Transverse colon (tissue), 4 donors: Measurements from ENCODE around the gene OLFM1. TPM values are rescaled to one million over a fixed set of nuclear protein-coding genes. Genes with fewer than 3 reads are reported as not detected.

ENCODE experiments used
- DNase-seq: peaks from one replicate; pipeline ENCODE4 v3.0.0-alpha.2; 2019
- H3K27ac ChIP-seq, 4 donors: fragments of 200-600 bp; sonication (generic); 2 replicates each; pipeline ENCODE4 v1.5.1; 2016 to 2018; ENCODE audit warnings: inconsistent platforms in 4 of 4
- H3K27me3 ChIP-seq: fragments of 200-600 bp; sonication (generic); 2 replicates; pipeline ENCODE4 v1.5.1; 2017; ENCODE audit warnings: inconsistent platforms
- H3K36me3 ChIP-seq, 4 donors: fragments of 200-600 bp; sonication (generic); 2 replicates each; pipeline ENCODE4 v1.5.1; 2017 to 2019; ENCODE audit warnings: inconsistent platforms in 4 of 4
- H3K4me1 ChIP-seq, 4 donors: fragments of 200-600 bp; sonication (generic); 2 replicates each; pipeline ENCODE4 v1.5.1; 2017 to 2020; ENCODE audit warnings: inconsistent platforms in 4 of 4
- H3K4me3 ChIP-seq, 4 donors: fragments of 200-600 bp; sonication (generic); 1 replicate in 1 of 4; 2 replicates in 3 of 4; pipeline versions ENCODE4 v1.5.1 to v1.6.1; 2017 to 2019; ENCODE audit warnings: inconsistent platforms in 4 of 4
- H3K9me3 ChIP-seq, 2 donors: fragments of 200-600 bp; sonication (generic); 2 replicates each; pipeline ENCODE4 v1.5.1; 2017 to 2019; ENCODE audit warnings: inconsistent platforms in 2 of 2
- EP300 ChIP-seq: sonication (generic); formaldehyde crosslinking; IDR thresholded peaks from one replicate; pipeline ENCODE4 v1.6.1; 2017; ENCODE audit warnings: antibody characterized with exemption, low read depth
- POLR2A ChIP-seq: fragments of 450-650 bp; IDR thresholded peaks from one replicate; pipeline ENCODE4 v1.6.1; 2016; ENCODE audit warnings: antibody characterized with exemption, mild to moderate bottlenecking, moderate library complexity
- POLR2AphosphoS5 ChIP-seq, 3 donors: sonication (generic); formaldehyde crosslinking; IDR thresholded peaks; one replicate each; pipeline ENCODE4 v1.6.1; 2016; ENCODE audit warnings: antibody characterized with exemption in 3 of 3
- WGBS, 2 donors: methylation state at CpG; one replicate each; pipeline ENCODE4 v1.1.5; 2018; ENCODE audit warnings: low coverage in 1 of 2; 5-methylcytosine and 5-hydroxymethylcytosine counted together
- in situ Hi-C, 4 donors: fragments of 200-750 bp; cut with MboI; loops; one replicate each; pipeline versions ENCODE4 v1.15.0 to v1.15.1; 2017; ENCODE audit warnings: low sequenced_read_pairs in 3 of 4, low pct_ligation_motif_present in 1 of 4, low pct_unique_long_range_greater_than_20kb in 1 of 4
- intact Hi-C: fragments of 100-400 bp; cut with DNase I; formaldehyde crosslinking; loops from one replicate; pipeline ENCODE4 v1.15.1; 2023; ENCODE audit warnings: low total_unique reads
- total RNA-seq, 4 donors: library from RNA; depleted of rRNA; stranded (reverse); fragments of >200 nt; gene quantifications; one replicate each; pipeline ENCODE4 v1.1.0, GENCODE V29; 2016
- TF ChIP-seq, protein P1 (sequence below), 5 experiments: fragments of 200-600 bp in 3 of 5; fragments of 450-650 bp in 2 of 5; sonication (generic) in 3 of 5; IDR thresholded peaks; 1 replicate in 2 of 5; 2 replicates in 3 of 5; pipeline ENCODE4 v1.5.1; 2016 to 2017; ENCODE audit warnings: antibody characterized with exemption in 5 of 5, inconsistent platforms in 3 of 5, mild to moderate bottlenecking in 2 of 5, moderate library complexity in 1 of 5

Gene OLFM1
- total RNA-seq, 4 donors from 2014 or later = 3.7 to 7.8 (median 4.0) TPM; not detected in 1

DNA sequence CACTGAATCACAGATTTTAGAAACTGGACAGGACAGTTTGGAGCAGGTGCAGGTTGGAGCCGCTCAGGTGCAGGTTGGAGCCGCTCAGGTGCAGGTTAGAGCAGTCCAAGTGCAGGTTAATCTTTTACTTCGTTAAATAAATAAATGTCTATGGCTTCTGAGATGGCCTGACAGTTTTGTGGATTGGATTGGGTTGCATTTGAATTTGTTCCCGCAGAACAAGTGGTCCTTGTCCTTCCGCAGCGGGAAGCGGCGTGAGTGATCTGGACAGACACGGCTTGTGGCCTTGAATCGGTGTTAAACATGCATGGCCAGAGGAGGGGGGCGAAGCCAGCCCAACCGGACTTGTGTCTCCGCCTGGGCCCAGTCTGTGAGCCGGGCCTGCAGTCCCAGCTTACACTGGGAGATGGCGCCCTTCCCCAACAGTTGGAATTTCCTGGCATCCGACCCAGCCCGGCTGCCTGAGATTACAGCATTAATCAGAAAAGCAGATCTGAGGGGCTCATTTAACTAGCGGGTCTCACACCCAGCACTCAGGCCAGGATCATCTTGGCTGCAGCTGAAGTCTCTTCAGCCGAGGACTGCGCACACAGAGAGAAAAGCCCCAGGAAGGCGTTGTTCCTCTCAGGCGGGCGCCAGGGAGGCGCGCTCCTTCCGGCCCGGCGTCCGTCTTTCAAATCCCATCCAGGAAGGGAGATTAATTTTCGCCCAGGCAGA lies 1.5 kb upstream of the OLFM1 start:
- H3K36me3 ChIP-seq = no peaks in the 10 kb centered on the region
- in situ Hi-C loops = loop anchor here (10.0 to 25.0 kb wide), 3 partner anchors 251 to 326 kb away; no protein-coding TSS in a partner anchor
- TF ChIP-seq, protein P1, sequence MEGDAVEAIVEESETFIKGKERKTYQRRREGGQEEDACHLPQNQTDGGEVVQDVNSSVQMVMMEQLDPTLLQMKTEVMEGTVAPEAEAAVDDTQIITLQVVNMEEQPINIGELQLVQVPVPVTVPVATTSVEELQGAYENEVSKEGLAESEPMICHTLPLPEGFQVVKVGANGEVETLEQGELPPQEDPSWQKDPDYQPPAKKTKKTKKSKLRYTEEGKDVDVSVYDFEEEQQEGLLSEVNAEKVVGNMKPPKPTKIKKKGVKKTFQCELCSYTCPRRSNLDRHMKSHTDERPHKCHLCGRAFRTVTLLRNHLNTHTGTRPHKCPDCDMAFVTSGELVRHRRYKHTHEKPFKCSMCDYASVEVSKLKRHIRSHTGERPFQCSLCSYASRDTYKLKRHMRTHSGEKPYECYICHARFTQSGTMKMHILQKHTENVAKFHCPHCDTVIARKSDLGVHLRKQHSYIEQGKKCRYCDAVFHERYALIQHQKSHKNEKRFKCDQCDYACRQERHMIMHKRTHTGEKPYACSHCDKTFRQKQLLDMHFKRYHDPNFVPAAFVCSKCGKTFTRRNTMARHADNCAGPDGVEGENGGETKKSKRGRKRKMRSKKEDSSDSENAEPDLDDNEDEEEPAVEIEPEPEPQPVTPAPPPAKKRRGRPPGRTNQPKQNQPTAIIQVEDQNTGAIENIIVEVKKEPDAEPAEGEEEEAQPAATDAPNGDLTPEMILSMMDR (IDR thresholded peaks at IDR 0.05) = peak; percentile 90 to 94 (median 91)
- TF ChIP-seq POLR2AphosphoS5 (IDR thresholded peaks at IDR 0.05) = no peak
- intact Hi-C loops = loop anchor here (2.0 to 5.0 kb wide), 2 partner anchors 256 to 327 kb away; no protein-coding TSS in a partner anchor
- peak; percentile 76 for DNase-seq
- 10% methylated on average over 24 of the region's 30 CpGs; no CpG with 5 or more reads in 1 of the 2 donors for WGBS, 2 donors
- H3K27ac ChIP-seq = no peak overlapping the region
- peak overlapping the region in 2 of 4 donors; percentile 19 to 47 for H3K4me3 ChIP-seq
- H3K4me1 ChIP-seq = peaks cover 10 to 33% (median 16%) of the 10 kb centered on the region in 4 donors
- peaks cover 34% of the 10 kb centered on the region for H3K27me3 ChIP-seq
- no peaks in the 10 kb centered on the region for H3K9me3 ChIP-seq

DNA sequence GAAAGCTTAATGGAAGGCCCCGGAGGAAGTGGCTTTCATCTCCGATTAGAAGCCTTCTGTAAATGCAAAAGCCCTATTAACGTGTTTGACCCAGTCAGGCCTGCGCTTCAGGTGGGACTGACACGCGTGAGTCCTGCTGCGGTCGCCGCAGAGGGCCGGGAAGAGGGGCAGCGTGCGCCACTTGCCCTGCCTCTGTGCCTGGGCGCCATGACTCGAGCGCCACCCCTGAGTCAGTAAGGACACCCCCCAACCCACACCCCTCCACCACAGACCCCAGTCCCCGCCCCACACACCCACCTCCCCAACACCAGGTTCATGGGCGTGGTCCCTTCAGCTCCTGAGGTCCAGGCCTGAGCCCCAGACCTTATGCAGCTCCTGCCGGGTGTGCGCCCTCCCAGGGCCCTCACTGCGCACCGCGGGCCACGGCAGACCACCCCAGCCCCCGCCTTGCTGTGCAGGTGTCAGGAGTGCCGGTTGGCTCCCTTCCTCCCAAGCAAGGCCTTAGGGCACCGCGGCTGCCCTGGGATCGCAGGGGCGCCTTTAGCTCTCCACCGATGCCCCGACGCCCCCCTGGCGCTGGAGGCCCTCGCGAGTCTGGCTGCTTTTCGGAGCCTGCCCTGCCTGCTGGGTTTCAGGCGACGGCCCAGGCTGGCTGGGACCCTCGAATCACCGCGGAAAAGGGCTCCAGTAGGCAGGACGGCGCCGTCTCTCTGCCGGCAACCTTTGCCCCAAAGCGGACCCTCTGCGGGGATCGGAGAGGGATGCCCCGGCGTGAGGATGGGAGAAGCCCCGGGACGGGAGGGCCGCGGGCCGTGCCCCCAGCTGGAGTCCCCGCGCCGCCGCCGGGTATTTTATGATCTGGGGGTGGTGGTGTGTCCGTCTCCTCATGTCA lies 625 bp upstream of the OLFM1 start:
- WGBS, 2 donors = 19% methylated on average over 21 of the region's 61 CpGs; no CpG with 5 or more reads in 1 of the 2 donors
- no peak for DNase-seq
- Histone ChIP-seq H3K4me1 (peaks cover 10 to 33% (median 16%) of the 10 kb centered on the region in 4 donors), H3K36me3 (no peaks in the 10 kb centered on the region), H3K27ac (peak overlapping the region in 1 of 4 donors; percentile 21), H3K27me3 (peaks cover 34% of the 10 kb centered on the region), H3K9me3 (no peaks in the 10 kb centered on the region), H3K4me3 (peak overlapping the region in 3 of 4 donors; percentile 8 to 47 (median 19))
- TF ChIP-seq, protein P1 (IDR thresholded peaks at IDR 0.05) = peak in 1 of 5 experiments; percentile 45
- no peak for TF ChIP-seq POLR2AphosphoS5 (IDR thresholded peaks at IDR 0.05)
- in situ Hi-C loops (loop anchor here (10.0 to 25.0 kb wide), 3 partner anchors 250 to 325 kb away; no protein-coding TSS in a partner anchor), intact Hi-C loops (loop anchor here (2.0 to 5.0 kb wide), 2 partner anchors 255 to 326 kb away; no protein-coding TSS in a partner anchor)

DNA sequence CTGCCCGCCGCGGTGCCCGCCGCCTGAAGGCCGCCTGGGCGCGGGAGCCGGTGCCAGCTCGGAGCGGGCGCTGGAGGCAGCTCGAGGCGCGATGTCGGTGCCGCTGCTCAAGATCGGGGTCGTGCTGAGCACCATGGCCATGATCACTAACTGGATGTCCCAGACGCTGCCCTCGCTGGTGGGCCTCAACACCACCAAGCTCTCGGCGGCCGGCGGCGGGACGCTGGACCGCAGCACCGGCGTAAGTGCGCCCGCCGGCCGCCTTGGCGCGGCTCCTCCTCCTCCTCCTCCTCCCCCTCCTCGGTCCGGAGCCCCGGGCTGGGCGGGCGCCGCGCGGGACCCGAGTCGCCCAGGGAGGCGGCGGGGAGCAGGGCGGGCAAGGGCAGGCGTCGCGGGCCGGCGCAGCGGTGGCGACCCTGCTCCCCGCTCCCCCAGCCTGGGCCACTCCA lies 455 bp downstream of the OLFM1 start:
- intact Hi-C loops = loop anchor here (2.0 to 5.0 kb wide), 2 partner anchors 254 to 325 kb away; no protein-coding TSS in a partner anchor
- Histone ChIP-seq H3K36me3 (no peaks in the 10 kb centered on the region), H3K4me3 (peak overlapping the region; percentile 8 to 47 (median 34)), H3K27me3 (peaks cover 34% of the 10 kb centered on the region), H3K4me1 (peaks cover 10 to 33% (median 16%) of the 10 kb centered on the region in 4 donors), H3K9me3 (no peaks in the 10 kb centered on the region), H3K27ac (no peak overlapping the region)
- in situ Hi-C loops = loop anchor here (10.0 to 25.0 kb wide), 3 partner anchors 249 to 324 kb away; no protein-coding TSS in a partner anchor
- TF ChIP-seq, protein P1 (IDR thresholded peaks at IDR 0.05) = no peak
- no peak for TF ChIP-seq POLR2A
- TF ChIP-seq POLR2AphosphoS5 (IDR thresholded peaks at IDR 0.05) = no peak
- TF ChIP-seq EP300 = no peak
- WGBS, 2 donors = 4% methylated on average over 32 of the region's 57 CpGs; no CpG with 5 or more reads in 1 of the 2 donors
- no peak for DNase-seq
